ES-I3 (cell line): ENCODE results near the gene ALKBH8.
"Not testable (repeated sequence)": the region's sequence is repeated elsewhere in the genome, so short reads cannot be mapped to it uniquely, and the experiment has no call there.

Experiments
- H3K36me3 ChIP-seq: 2 replicates; pipeline ENCODE4 v1.6.1; 2013; ENCODE audit warnings: mild to moderate bottlenecking, low read length, control low read depth, moderate library complexity; ENCODE audit not compliant: insufficient read depth
- H3K4me1 ChIP-seq: 2 replicates; pipeline ENCODE4 v1.6.1; 2013; ENCODE audit warnings: mild to moderate bottlenecking, control low read depth, low read length; ENCODE audit not compliant: insufficient read depth
- H3K9ac ChIP-seq: 2 replicates; pipeline ENCODE4 v1.6.1; 2013; ENCODE audit warnings: low read depth, mild to moderate bottlenecking, low read length, moderate library complexity
- H3K9me3 ChIP-seq: 2 replicates; pipeline ENCODE4 v1.6.1; 2013; ENCODE audit warnings: mild to moderate bottlenecking, low read length, moderate library complexity; ENCODE audit not compliant: control insufficient read depth, insufficient read depth

ALKBH8 gene

DNA sequence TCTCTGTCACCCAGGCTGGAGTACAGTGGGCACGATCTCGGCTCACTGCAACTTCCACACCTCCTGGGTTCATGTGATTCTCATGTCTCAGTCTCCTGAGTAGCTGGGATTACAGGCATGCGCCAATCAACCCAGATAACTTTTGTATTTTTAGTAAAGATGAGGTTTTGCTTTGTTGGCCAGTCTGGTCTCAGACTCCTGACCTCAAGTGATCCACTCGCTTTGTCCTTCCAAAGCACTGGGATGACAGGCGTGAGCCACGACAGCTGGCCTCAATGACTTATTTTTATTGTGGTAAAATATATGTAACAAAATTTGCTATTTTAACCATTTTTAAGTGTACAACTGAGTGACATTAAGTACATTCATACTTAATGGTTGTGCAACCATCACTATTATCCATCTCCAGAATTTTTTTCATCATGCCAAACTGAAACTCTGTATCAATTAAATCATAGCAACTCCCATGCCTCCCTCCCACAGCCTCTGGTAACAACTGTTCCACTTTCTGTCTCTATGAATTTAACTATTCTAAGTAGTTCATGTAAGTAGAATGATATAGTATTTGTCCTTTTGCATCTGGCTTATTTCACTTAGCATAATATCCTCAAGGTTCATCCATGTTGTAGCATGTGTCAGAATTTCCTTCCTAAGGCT is 57.2 kb downstream of the ALKBH8 start:
- Histone ChIP-seq H3K4me1 (no peaks in the 10 kb centered on the region), H3K9me3 (no peaks in the 10 kb centered on the region), H3K9ac (no peak overlapping the region), H3K36me3 (peaks cover 3% of the 10 kb centered on the region; the same call in 1 of the 2 replicates)

DNA sequence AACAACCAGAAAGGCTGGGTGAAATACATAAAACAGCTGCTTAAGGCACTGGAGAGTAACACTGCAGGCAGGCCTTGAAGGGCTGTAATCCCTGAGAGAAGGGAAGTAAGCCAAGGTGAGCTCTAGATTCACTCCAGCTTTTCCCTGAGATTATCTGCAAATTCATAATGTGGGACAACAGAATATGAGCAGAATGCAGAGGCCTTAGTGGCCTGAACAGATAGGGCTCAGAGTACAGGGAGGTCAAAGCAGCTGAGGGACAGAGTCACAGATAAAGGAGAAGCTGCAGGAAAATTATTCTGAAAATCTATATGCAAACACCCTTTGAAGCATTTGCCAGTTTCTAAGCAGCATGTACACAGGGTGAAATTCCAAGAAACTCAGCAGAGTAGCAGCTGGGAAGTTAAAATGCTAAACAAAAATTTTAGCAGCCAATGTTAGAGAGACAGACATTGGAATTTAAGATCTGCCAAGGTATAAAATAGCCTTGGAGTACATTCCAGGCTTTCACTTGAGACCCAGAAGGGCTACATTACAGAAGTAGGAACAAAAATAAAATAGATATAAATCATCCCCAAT is 59.8 kb downstream of the ALKBH8 start:
- H3K36me3 ChIP-seq = peaks cover 10% of the 10 kb centered on the region
- H3K9ac ChIP-seq = no peak overlapping the region
- no peaks in the 10 kb centered on the region for H3K4me1 ChIP-seq
- H3K9me3 ChIP-seq = peaks cover 2% of the 10 kb centered on the region; the same call in 1 of the 2 replicates

DNA sequence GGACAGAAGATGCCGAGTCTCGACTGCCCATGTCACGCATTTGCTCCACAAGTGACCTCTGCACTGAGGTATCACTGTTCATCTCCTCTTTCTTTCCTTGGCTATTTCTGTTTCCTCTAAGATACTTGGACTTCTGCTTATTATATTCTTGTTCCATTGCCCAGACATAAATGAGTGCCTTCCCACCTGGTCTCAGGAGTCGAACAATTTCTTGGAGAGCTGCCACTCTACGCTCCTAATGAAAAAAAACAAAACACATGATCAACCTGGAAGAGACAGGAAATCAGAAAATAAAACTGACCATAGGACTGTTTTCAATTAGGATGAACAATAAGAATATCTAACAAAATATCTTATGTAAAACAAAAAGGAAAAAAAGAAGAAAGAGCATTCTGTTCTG is 60.6 kb downstream of the ALKBH8 start:
- peaks cover 2% of the 10 kb centered on the region; the same call in 1 of the 2 replicates for H3K9me3 ChIP-seq
- H3K4me1 ChIP-seq = no peaks in the 10 kb centered on the region
- H3K9ac ChIP-seq = no peak overlapping the region
- H3K36me3 ChIP-seq = peaks cover 10% of the 10 kb centered on the region

DNA sequence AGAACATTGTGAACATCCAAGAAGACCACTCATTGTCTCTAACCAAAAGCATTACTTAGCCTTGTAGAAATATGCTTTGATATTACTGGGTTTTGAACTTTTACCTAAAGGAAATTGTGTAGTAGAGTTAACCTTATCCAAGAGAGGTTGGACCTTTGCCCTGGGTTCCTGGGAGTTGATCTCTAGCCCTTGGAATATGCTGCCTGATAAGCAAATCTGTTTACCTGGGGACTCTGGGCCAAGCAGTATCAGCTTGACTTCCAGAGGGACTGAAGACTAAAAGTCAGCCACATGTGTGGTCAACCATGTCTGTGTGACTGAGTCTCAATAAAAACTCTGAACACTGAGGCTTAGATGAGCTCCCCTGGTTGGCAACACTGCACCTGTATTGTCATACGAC is 63.8 kb downstream of the ALKBH8 start:
- Histone ChIP-seq H3K9me3 (peaks cover 2% of the 10 kb centered on the region; the same call in 1 of the 2 replicates), H3K4me1 (no peaks in the 10 kb centered on the region)

DNA sequence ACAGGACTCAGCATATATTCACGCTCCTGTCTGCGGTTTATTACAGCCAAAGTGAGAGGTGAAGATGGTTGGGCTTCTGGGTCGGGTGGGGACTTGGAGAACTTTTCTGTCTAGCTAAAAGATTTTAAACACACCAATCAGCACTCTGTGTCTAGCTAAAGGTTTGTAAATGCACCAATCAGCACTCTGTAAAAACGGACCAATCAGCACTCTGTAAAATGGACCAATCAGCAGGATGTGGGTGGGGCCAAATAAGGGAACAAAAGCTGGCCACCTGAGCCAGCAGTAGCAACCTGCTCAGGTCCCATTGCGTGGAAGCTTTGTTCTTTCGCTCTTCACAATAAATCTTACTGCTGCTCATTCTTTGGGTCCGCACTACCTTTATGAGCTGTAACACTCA is 68.2 kb downstream of the ALKBH8 start:
- not testable (repeated sequence) for H3K4me1 ChIP-seq, H3K9me3 ChIP-seq, H3K36me3 ChIP-seq, H3K9ac ChIP-seq

More for the DNA sequence above, 63.8 kb downstream of the ALKBH8 start:
- Histone ChIP-seq H3K36me3 (peaks cover 10% of the 10 kb centered on the region), H3K9ac (no peak overlapping the region)

DNA sequence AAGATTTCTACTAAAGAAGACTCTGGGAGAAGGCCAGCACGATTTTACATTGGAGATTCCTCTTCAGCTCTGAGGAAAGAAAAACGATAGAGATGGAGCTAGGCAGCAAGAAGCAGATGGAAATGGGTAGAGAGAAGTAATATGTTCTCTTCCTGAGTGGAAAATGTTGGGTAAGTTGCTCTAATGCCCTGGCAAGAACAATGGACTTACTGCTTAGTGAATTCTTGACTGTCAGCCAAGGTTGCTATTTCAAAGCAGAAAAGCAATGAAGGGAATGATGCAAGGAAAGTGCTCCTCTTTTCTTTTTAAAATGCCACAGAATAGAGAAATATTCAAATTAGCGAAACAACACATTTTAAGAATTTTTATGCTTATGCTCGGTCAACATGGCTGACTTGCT is 69.5 kb downstream of the ALKBH8 start:
- Histone ChIP-seq H3K4me1 (no peaks in the 10 kb centered on the region), H3K36me3 (no peaks in the 10 kb centered on the region), H3K9ac (no peak overlapping the region), H3K9me3 (no peaks in the 10 kb centered on the region; the same call in 1 of the 2 replicates)

DNA sequence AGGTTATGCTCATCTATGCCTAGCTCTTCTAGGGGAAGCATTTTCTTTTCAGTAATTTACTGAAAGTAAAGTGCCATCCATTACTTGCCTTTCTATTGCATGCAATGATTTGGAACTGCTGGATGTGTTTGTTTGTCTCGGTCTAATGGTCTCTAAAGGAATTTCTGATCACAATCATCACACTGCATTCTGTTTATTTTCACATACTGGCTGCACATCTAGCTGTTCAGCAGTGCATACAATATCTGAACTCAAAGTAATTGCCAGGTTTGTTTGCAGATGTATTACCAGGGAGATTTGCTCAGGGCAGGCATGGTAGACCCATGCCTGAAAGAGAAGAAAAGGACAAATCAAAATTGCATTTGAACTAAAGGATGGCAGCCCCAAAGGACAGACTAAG is 71.5 kb downstream of the ALKBH8 start:
- Histone ChIP-seq H3K4me1 (no peaks in the 10 kb centered on the region), H3K9me3 (no peaks in the 10 kb centered on the region), H3K36me3 (no peaks in the 10 kb centered on the region), H3K9ac (no peak overlapping the region)

DNA sequence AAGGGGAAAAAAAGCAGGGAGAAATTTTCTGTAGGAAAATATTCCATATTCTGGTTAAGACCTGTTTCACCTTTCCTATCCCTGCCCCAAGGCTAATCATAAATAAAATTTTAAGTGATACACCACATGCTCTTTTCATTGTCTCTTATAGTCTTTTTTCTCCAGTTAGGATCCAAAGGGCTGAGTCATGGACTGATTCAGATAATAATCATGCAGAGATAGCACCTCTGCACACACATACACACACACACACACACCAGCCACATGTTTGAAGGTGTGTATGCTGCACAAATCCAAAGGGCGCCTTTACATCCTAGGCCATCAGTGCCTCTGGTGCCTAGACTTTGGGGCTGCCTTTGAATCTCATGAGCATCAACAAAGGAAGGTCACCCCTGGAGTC is 72.4 kb downstream of the ALKBH8 start:
- H3K9me3 ChIP-seq = no peaks in the 10 kb centered on the region
- H3K4me1 ChIP-seq = no peaks in the 10 kb centered on the region
- H3K36me3 ChIP-seq = no peaks in the 10 kb centered on the region
- no peak overlapping the region for H3K9ac ChIP-seq

DNA sequence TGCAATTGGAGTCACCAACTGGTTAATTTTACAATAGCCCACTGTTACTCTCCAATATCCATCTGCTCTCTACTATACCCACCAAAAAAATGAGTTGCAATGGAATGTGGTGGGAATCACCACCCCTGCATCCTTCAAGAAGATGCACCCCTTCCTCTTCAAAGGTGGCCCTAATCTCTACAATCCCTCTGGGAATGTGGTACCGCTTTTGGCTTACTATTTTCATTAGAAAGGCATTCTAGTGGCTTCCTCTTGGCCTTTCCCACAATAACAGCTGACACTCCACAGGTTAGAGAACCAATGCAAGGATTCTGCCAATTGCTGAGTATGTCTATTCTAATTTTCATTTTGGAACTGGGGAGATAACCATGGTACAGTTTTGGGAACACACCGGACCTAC is 74.7 kb downstream of the ALKBH8 start:
- H3K4me1 ChIP-seq = no peaks in the 10 kb centered on the region
- H3K9ac ChIP-seq = no peak overlapping the region
- H3K9me3 ChIP-seq = no peaks in the 10 kb centered on the region
- no peaks in the 10 kb centered on the region for H3K36me3 ChIP-seq

DNA sequence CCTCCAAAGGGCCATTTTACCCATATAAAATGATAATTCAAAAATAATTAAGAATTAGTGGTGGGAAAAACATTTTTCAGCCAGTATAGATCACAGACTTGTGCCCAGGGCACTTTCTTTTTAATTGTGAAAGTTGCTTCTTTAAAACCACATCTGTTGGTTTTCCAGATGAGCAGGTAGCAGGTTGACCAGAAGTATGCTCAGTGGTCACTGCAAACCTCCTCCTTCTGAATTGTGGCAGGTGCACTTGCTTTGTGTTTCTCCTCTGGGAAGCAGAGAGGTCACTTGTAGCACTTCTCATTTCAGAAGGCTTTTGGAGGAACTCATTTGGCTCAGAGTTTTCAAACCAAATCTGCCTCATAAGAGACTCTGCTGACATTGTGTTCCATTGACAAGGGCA is 83.3 kb downstream of the ALKBH8 start:
- Histone ChIP-seq H3K4me1 (no peaks in the 10 kb centered on the region), H3K9ac (no peak overlapping the region), H3K36me3 (no peaks in the 10 kb centered on the region), H3K9me3 (no peaks in the 10 kb centered on the region)

DNA sequence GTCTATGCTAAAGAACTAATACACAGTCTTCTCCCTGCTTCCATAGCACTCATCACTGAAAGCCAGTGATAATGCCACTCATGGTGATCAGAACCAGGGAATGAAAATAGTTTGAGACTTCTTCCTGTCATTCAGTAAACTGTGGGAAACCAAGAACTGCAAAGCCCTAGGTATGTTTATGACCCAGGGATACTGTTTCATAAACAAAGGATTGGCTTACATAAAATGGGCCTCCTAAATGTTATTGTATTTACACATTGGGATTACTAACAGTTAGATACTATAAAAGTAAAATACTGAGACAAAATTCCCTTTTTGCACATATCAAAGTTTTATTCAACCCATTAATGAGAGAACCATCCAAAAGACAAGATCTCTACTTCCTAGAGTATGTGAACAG is 86.6 kb downstream of the ALKBH8 start:
- H3K9ac ChIP-seq = no peak overlapping the region
- no peaks in the 10 kb centered on the region for H3K36me3 ChIP-seq
- no peaks in the 10 kb centered on the region for H3K9me3 ChIP-seq
- H3K4me1 ChIP-seq = no peaks in the 10 kb centered on the region

DNA sequence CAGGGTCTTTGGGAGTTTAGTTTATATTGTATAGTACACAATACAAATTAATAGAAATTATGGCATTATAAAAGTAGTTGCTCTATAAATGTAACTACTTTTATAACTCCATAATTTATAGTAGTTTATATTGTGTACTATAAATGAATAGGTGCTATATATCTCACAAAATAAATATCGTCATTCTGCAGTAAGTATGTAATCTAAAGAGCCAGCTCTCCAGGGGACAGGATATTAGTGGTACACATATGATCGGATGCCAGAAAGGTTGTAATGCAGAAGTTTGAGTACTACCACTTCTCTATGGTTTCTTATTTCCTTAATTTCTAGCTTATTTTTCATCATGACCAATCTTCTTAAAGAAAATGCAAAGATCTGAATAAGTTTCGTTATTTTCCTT is 87.7 kb downstream of the ALKBH8 start:
- no peak overlapping the region for H3K9ac ChIP-seq

DNA sequence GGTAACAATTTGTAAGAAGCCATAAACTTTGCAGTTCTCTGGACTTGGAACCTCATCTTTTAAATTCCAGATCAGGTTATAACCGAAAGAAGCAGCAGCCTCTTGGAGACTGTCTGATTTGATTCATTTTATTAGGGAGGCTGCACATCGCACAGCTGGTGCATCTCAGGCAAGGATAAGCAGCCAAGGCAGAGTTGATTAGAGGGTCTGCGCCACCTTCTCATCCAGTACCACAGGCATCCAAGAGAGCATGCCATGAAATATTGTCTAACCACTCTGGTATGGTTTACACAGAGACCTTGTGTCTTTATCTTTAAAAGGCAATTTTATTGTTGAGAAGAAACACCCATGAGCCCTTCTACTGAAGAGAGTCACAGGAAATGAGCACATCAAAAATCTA is 91.7 kb downstream of the ALKBH8 start:
- Histone ChIP-seq H3K9me3 (no peaks in the 10 kb centered on the region), H3K4me1 (no peaks in the 10 kb centered on the region), H3K36me3 (no peaks in the 10 kb centered on the region), H3K9ac (no peak overlapping the region)

More for the DNA sequence above, 87.7 kb downstream of the ALKBH8 start:
- Histone ChIP-seq H3K36me3 (no peaks in the 10 kb centered on the region), H3K9me3 (no peaks in the 10 kb centered on the region), H3K4me1 (no peaks in the 10 kb centered on the region)

DNA sequence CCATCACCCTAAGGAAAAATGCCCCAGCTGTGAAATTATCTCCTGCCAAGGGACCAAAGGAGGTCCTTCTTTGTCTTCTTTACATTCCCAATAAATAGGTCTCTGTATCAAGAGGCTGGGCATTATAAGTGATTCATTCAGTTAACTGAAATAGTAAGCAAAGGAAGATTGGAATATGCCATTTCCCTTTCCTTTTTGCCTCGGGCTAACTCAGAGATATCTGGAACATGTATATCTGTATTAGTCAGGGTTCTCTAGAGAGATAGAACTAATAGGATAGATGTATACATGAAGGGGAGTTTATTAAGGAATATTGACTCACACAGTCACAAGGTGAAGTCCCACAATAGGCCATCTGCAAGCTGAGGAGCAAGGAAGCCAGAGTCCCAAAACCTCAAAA is 92.6 kb downstream of the ALKBH8 start:
- no peak overlapping the region for H3K9ac ChIP-seq
- H3K4me1 ChIP-seq = no peaks in the 10 kb centered on the region
- no peaks in the 10 kb centered on the region for H3K9me3 ChIP-seq
- H3K36me3 ChIP-seq = no peaks in the 10 kb centered on the region

DNA sequence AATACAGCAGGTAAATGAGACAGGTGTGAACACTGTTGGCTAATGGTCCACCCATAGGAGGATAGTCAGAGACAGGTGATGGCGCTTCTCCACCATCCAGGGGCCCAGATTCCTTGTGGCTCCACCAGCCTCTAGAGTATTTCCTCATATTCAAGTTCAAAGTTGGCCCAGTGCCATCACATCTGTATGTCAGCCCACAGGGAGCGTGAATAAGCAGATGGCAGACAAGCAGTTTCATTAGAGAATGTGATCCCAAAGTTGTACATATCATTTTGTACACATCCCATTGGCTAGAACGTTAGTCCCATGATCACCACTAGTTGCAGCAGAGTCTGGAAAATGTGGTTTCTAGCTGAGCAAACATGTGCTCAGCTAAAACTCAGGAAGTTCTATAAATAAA is 96.9 kb downstream of the ALKBH8 start:
- Histone ChIP-seq H3K4me1 (no peaks in the 10 kb centered on the region), H3K36me3 (no peaks in the 10 kb centered on the region), H3K9me3 (no peaks in the 10 kb centered on the region), H3K9ac (no peak overlapping the region)
